T-helper 9 cell (primary cell): Measurements from ENCODE around the gene THOC6.
"Not testable (repeated sequence)": the region's sequence is repeated elsewhere in the genome, so short reads cannot be mapped to it uniquely, and the experiment has no call there.

Source experiments
- DNase-seq: peaks from one replicate; pipeline ENCODE4 v3.0.0-alpha.2; 2020

Gene THOC6

GRCh38 chr16:3035289-3035971 lies 11.6 kb downstream of the THOC6 start:
- DNase-seq = no peak

GRCh38 chr16:3035972-3036725 lies 12.3 kb downstream of the THOC6 start:
- no peak for DNase-seq

- DNase-seq = no peak
Measured at GRCh38 chr16:3036726-3037315, 13.0 kb downstream of the THOC6 start, which contains the start of gene BICDL2. Gene BICDL2, minus strand, starts transcription at chr16:3036944. Its CDS starts 1,448 bp downstream, at chr16:3035496.

- no peak for DNase-seq
Measured at GRCh38 chr16:3038256-3038655, 14.4 kb downstream of the THOC6 start.

GRCh38 chr16:3038896-3039295 lies 15.1 kb downstream of the THOC6 start:
- no peak for DNase-seq

GRCh38 chr16:3042376-3042775 lies 18.5 kb downstream of the THOC6 start:
- no peak for DNase-seq

GRCh38 chr16:3044708-3045107 lies 20.9 kb downstream of the THOC6 start:
- no peak for DNase-seq

- DNase-seq = no peak
Measured at GRCh38 chr16:3045758-3046640, 22.2 kb downstream of the THOC6 start, which contains the start of gene MMP25. Gene MMP25, plus strand, starts transcription at chr16:3046561. Its CDS starts 357 bp downstream, at chr16:3046918.

GRCh38 chr16:3046641-3047386 lies 23.0 kb downstream of the THOC6 start:
- DNase-seq = no peak

GRCh38 chr16:3047387-3047720 lies 23.5 kb downstream of the THOC6 start:
- no peak for DNase-seq

- no peak for DNase-seq
Measured at GRCh38 chr16:3049921-3050481, 26.2 kb downstream of the THOC6 start.

GRCh38 chr16:3050487-3050886 lies 26.7 kb downstream of the THOC6 start:
- DNase-seq = no peak

- DNase-seq = no peak
Measured at GRCh38 chr16:3051009-3051408, 27.2 kb downstream of the THOC6 start.

- DNase-seq = no peak
Measured at GRCh38 chr16:3051494-3051893, 27.7 kb downstream of the THOC6 start.

- not testable (repeated sequence) for DNase-seq
Measured at GRCh38 chr16:3052571-3053329, 28.9 kb downstream of the THOC6 start.

- DNase-seq = not testable (repeated sequence)
Measured at GRCh38 chr16:3053330-3053710, 29.5 kb downstream of the THOC6 start.

- no peak for DNase-seq
Measured at GRCh38 chr16:3054965-3055733, 31.3 kb downstream of the THOC6 start.

- not testable (repeated sequence) for DNase-seq
Measured at GRCh38 chr16:3055734-3056115, 31.9 kb downstream of the THOC6 start.

GRCh38 chr16:3056336-3057180 lies 32.7 kb downstream of the THOC6 start:
- no peak for DNase-seq
